Brain microvascular endothelial cell (primary cell): ENCODE results near the gene PFKFB3.

Experiments used
- DNase-seq: peaks from one replicate; pipeline ENCODE4 v3.0.0-alpha.2; 2020
- H3K27ac ChIP-seq: fragments of 250-450 bp; sonication (Bioruptor Pico); 2 replicates; pipeline ENCODE4 v1.5.1; 2020; ENCODE audit warnings: mild to moderate bottlenecking, moderate library complexity
- H3K27me3 ChIP-seq: fragments of 250-450 bp; sonication (Bioruptor Pico); replicated peaks from 2 replicates; pipeline ENCODE4 v1.5.1; 2020; ENCODE audit warnings: mild to moderate bottlenecking
- H3K36me3 ChIP-seq: fragments of 250-450 bp; sonication (Bioruptor Pico); replicated peaks from 2 replicates; pipeline ENCODE4 v1.5.1; 2020; ENCODE audit warnings: mild to moderate bottlenecking
- H3K4me3 ChIP-seq: 2 replicates; pipeline ENCODE4 v1.5.1; 2011; ENCODE audit warnings: low read depth, mild to moderate bottlenecking, control low read depth, low read length, moderate library complexity
- CTCF ChIP-seq: IDR thresholded peaks from 2 replicates; pipeline ENCODE4 v1.5.1; 2011; ENCODE audit warnings: low read depth, mild to moderate bottlenecking, moderate library complexity, low read length, control low read depth, inconsistent platforms; ENCODE audit errors: missing control alignments
- in situ Hi-C: cut with HindIII; loops from 2 replicates; pipeline ENCODE4 v1.10.0; 2017; ENCODE audit warnings: low sequenced_read_pairs, low pct_ligation_motif_present

PFKFB3 gene

GRCh38 chr10:6202684-6203330 lies at the start of gene PFKFB3:
Gene PFKFB3, plus strand, starts transcription at chr10:6202932. Its CDS starts 329 bp downstream, at chr10:6203261.
- peak; percentile 88 for DNase-seq
- Histone ChIP-seq H3K4me3 (peak within 1 kb of the TSS; percentile 69), H3K27ac (peak within 1 kb of the TSS; percentile 92), H3K36me3 (no peaks in the 10 kb centered on the region), H3K27me3 (no peaks in the 10 kb centered on the region)
- peak; percentile 59 for TF ChIP-seq CTCF
- in situ Hi-C loops, result no loop called here

GRCh38 chr10:6153845-6154244 lies 48.9 kb upstream of the PFKFB3 start:
- Histone ChIP-seq H3K27me3 (no peaks in the 10 kb centered on the region), H3K36me3 (no peaks in the 10 kb centered on the region), H3K27ac (no peak overlapping the region), H3K4me3 (no peak overlapping the region)
- DNase-seq, result no peak
- in situ Hi-C loops, result no loop called here
- no peak for TF ChIP-seq CTCF

GRCh38 chr10:6154566-6154965 lies 48.2 kb upstream of the PFKFB3 start:
- Histone ChIP-seq H3K4me3 (no peak overlapping the region), H3K36me3 (no peaks in the 10 kb centered on the region), H3K27me3 (no peaks in the 10 kb centered on the region), H3K27ac (no peak overlapping the region)
- no peak for TF ChIP-seq CTCF
- DNase-seq, result no peak
- in situ Hi-C loops, result no loop called here

- H3K27me3 ChIP-seq, result no peaks in the 10 kb centered on the region
- in situ Hi-C loops, result no loop called here
- TF ChIP-seq CTCF, result no peak
- no peak for DNase-seq
- no peaks in the 10 kb centered on the region for H3K36me3 ChIP-seq
- H3K4me3 ChIP-seq, result no peak overlapping the region
- H3K27ac ChIP-seq, result peak overlapping the region; percentile 88
Measured at GRCh38 chr10:6158276-6158675, 44.5 kb upstream of the PFKFB3 start.

- Histone ChIP-seq H3K4me3 (no peak overlapping the region), H3K27ac (no peak overlapping the region), H3K27me3 (no peaks in the 10 kb centered on the region), H3K36me3 (no peaks in the 10 kb centered on the region)
- no peak for TF ChIP-seq CTCF
- in situ Hi-C loops, result no loop called here
- DNase-seq, result no peak
Measured at GRCh38 chr10:6161921-6162320, 40.8 kb upstream of the PFKFB3 start.
